ENCODE results near the gene PLCB3.

- no peak for TF ChIP-seq CTCF (conservative IDR thresholded peaks at IDR 0.05; ENCODE audit: low read depth, low read length)
- no peak for TF ChIP-seq EZH2 (IDR thresholded peaks at IDR 0.05; ENCODE audit: low read length, unreplicated experiment)
These were observed 47.8 kb upstream of the PLCB3 start for GRCh38 chr11:64203421-64204079.
